ENCODE measurements around the gene PBX1.

Gene PBX1

DNA sequence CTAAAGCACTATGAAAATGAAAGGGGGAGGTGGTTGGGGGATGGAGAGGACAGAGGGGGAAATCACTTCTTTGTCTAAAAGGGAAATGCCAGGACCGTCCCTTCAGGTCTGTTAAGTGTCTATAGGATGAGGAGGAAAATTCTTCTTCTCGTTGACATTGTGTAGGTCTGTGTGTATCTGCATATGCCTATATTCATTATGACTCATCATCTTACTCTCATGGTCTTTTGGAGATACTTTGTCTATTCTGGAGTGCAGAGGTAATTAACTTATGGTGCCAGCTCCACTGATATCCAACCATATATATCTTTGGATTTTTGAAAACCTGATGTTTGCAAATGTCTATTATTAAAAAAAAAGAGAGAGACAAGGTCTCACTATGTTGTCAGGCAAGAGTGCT lies 143.7 kb downstream of the PBX1 start:
- DNase-seq = no peak

DNA sequence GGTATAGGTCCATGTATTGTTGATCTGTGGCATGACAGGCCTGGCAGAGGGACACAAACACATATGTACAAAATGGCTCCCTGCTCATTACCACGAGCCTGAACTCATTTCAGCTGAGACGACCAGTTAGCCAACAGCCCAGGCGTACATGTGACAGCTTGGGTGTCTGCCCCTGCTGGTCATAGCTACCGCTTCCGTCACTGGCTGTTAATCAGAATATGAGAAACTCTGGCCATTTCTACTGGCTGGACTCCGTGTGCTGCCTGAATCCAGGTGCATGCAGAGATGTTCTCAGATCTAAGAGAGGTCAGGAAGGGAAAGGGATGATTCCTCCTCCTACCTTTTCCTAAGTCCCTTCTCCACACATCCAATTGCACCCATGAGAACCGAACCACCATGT lies 144.5 kb downstream of the PBX1 start:
- no peak for DNase-seq

- no peak for DNase-seq
Measured at GRCh38 chr1:164703960-164704411, 145.0 kb downstream of the PBX1 start.

DNA sequence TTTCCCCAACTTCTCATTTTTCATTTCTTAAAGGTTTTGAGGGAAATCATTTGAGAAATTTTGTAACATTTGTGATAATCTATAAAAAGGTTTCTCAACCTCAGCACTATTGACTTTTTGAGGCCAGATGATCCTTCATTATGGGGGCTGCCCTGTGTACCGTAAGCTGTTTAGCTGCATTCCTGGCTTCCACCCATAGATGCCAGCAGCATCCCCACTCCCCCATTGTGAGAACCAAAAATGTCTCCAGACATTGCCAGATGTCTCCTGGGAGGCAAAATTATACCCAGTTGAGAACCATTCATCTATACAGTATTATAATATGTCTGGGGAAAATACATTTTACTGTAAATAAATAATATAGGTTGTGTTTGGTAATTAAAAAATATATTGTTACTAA lies 146.0 kb downstream of the PBX1 start:
- DNase-seq = no peak

GRCh38 chr1:164706606-164706987 lies 147.6 kb downstream of the PBX1 start:
- no peak for DNase-seq

DNA sequence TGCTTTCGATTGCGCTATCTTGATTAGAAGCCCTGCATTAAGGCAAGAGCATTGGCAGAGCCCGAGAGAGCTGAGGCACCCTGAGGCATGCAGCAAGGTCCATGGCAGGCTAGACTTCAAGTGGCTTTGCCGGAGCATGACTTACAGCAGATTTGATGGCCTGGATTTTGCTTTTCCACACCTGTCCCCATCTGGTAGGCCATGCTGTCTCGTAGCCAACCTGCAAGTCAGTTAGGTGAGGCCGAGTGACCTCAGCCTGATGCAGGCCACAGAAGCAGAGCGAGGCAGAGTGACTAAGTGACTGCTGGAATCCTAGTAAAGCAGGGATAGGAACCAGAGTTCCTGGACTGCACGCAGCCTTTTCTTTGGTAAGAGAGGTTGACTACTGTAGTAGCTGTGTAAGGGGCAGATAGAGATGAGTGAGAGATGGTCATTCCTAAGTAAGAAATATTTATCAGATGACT lies 148.9 kb downstream of the PBX1 start:
- no peak for DNase-seq

GRCh38 chr1:164708596-164708995 lies 149.6 kb downstream of the PBX1 start:
- no peak for DNase-seq

DNA sequence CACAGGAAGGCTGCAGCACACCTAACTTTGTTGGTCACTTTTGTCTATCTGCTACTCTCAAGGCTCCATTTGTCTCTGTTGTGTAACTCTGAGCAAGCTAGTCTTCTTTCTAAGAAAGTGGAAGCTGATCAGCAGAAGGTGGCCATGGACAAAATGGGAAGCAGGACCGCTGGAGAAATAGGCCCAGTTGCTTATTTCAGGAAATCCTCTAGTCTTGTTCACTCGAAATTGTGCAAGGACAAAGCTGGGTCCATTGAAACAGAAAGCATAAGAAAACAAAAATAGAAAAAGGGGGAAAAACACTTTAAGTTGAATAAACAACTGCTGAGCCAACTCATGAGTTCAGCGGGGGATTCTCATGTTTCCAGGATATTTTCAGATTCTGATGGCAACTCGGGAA lies 150.1 kb downstream of the PBX1 start:
- DNase-seq = no peak

- no peak for DNase-seq
Measured at GRCh38 chr1:164709541-164710278, 150.7 kb downstream of the PBX1 start.

DNA sequence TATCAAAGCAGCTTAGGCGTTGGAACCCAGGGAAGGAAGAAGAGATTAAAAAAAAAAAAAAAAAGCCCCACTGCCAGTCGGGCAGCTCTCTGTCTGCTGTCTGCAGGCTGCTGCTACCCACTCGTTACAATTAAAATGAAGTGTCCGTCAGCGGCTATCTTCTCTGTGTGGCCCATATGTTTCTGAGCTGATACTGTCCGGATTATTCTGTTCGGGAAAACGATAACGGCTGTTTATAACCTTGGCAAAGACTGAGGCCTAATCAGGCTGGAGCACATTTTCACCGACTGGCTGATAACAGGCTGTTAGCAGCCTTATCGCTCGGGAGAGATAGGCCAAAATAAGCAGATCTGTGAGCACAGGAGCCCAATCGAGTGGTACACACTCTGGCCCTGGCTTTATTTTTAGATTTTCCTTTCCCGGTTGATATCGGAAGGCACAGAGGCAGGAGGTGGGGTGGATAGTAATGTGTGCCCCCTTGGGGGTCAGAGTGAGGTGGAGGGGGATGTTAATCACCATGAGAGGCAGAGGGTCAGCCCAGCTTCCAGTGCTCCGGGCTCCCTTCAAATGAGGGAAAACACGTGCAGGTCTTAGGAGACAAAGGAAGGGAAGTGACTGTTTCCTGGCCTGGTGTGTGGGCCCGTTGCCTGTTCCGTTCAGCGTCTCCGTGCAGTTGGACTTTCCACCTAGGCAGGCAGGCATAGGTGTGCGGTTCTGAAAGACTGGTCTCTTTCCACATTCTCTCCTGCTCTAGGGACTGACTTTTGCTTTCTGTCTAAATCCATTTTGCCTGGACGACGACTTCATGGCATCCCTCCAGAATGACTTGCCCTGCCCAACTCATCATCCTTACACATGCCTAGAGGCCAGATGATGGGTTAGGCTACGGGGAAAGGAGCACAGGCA lies 153.4 kb downstream of the PBX1 start:
- no peak for DNase-seq

DNA sequence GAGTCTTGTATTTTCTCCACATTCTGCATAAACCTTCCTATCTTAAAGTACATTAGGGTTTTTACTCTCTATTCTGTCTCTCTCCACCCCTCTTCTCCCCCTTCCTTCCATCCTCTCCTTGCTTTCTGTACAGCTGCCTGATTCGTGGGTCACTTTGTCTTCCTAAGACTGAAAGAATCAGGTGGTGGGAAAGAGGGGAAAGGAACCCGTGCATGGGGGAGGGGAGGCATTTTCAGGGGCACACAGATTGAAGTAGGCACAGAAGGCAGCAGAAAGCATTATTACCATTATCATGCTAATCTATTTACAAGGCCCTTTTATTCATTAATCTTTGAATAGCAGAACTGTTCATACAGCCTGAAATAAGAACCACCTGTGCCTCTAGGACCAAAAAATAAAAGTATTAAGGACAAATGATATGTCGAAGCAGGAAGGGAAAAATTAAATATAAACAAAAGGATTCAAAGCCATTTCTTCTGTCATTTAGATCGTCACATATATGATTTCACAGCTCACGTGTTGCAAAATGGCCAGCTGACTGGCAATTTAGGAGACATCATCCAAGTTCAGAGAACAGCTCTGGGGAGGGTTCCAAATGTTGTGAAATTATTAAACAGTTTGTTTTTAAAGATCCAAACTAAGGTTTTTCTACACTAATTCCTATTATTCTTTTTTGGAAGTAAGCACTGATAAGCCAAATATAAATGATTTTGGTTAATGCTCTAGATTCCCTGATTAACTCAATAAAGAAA lies 154.6 kb downstream of the PBX1 start:
- no peak for DNase-seq

GRCh38 chr1:164716992-164717703 lies 158.2 kb downstream of the PBX1 start:
- peak; percentile 86 for DNase-seq

DNA sequence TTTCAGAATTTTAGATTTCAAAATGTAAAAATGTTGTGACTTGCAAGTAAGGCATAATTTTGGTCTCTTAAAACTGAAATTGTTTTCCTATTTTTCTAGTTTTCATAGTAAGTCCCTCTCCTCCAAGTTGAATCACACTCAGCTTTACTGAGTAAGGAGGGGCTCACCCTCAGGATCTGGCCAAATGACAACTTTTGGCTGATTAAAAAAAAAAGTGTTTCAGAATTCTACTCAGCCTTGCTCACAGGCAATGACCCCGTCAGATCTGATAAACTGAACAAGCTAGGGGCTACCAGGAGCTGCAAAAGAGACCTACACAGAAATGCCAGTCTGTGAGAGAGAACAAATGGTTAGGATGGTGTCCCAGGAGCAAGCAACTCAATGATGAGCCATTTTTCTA lies 159.8 kb downstream of the PBX1 start:
- no peak for DNase-seq

DNA sequence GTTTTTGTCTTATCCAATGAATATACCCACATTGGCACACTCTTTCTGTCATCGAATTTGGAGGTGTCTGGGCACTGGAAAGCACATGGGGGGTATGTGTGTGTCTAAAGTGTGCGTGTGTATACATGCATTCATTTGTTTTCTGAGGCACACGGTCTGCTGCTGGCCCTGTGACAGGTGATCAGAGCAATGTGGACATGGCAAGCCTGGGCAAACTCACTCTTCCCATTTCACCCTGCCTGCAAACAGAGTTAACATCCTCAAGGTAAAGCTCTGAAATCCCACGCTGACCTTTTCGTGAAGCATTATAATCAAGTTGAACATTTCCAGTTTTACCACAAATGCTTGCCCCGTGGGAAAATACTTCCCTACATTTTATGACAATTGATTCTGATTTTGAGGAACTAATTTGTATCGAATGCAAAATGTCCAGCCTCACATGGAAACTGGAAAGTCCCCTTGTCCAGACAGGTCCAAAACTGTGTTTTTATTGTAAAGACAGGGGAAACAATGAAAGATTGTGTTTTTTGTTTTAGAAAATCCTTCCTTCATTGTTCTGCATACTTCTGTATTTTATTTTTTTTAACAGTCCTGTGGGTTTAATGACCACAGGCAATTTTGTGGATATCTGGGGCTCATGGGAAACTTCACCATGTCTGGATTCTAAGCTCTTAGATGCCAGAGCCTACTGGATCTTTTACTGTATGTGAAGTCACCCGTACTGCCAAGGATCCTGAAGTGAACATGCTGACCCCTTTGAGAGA lies 160.9 kb downstream of the PBX1 start:
- no peak for DNase-seq

DNA sequence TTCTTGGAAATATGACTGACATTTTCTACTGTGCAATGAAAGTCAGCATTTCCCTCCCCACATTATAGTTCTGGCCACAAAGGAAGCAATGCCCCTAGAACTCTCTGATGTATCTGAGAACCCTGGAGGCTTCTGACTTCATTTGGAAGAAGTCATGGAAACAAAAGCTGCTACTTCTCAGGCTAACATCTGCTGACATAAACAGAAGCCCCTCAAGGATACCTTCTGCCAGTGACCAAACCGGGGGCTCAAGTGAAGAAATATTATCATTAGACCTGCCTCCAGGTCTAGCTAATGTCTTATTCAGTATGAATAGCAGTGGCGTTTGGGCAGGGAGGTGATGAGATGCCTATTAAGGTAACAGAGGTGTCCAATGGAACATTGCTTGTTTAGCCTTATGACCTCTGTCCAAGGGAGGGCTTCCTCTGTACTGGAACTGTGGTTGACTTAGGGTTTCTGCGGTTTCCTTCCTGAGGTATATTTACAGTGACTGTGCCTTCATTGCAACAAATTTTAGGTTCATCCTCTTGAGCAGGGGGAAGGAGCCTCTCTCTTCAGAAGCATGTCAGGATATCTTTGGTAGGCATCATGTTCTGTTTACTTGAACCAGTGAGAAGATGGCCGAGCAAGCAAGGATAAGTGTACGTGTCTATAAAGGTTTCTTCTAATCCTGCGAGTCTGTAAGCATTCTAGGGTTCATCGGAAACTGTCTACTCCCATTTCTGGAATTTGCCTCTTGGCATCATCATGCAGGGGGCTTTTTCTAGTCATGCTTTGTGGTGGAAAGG lies 161.7 kb downstream of the PBX1 start:
- DNase-seq = peak; percentile 91

DNA sequence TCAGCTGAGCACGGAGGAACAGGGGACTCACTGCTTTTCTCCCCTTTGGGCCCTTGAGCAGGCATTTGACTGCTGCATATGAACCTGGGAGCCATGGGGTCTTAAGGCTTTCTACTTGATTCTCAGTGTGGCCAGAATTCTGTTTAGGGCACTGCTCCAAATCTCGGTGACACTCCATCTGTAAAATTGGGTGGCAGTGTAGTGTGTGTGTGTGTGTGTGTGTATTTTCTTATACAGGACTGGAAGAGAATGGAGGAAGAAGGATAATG lies 162.2 kb downstream of the PBX1 start:
- DNase-seq = peak; percentile 50

DNA sequence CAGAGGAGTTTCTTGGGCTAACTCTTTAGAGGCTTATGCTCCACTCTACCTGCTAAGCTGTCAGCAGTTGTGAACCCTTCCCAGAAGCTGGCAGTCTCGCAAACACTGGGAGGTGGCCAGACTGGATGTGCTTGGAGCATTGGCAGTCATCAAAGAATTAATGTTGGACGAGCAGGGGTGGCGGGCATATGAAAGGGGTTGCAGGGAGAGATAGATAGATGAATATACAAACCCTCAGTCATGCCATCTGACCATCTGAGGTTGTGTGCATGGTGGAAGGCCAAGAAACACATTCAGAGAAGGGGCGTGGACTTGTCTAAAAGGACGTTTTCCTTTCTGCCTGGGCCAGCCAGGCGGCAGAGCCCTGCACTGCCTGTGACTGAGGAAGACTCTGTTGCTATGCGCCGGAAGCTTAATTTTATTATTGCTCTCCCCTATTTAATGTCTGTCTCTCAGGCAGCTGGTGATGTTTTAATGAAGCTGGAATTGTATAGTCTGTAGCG lies 164.4 kb downstream of the PBX1 start:
- no peak for DNase-seq

- no peak for DNase-seq
Measured at GRCh38 chr1:164725401-164725800, 166.4 kb downstream of the PBX1 start.

DNA sequence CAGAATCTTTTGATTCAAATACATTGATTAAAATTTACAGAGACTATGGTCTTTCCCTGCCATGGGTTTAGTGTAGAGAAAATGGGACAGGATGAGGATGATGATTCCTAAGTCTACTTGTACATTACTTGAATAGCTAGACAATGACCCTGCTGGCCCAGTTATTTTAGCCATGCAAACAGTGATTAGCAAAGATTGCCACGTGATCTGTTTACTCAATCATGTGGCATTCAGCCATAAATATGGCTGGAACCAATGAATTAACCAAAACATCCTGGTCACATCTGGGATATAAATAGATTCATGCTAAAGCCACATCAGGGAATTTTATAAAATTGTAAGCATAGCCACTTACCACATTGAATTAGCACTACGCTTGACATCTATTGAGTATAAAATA lies 167.3 kb downstream of the PBX1 start:
- DNase-seq = no peak

GRCh38 chr1:164728719-164729118 lies 169.7 kb downstream of the PBX1 start:
- no peak for DNase-seq

Measured in RPMI8226 (cell line).